HCT116 (cell line): ENCODE measurements around the gene LY86. TPM values are rescaled to one million over a fixed set of nuclear protein-coding genes. Genes with fewer than 3 reads are reported as not detected.

ENCODE experiments used
- ATAC-seq: fragments of 200-7000 bp; cut with Tn5 transposase; 2 replicates; pipeline ENCODE4 v1.9.1; 2020; ENCODE audit warnings: mild to moderate bottlenecking, moderate library complexity
- BruUV-seq: library from RNA; stranded (reverse); fragments of 400-500 nt; replicated peaks from 2 replicates; lab custom pipeline; 2021; lab: Mats Ljungman, UMichigan
- CTCF ChIA-PET: fragments of 300-600 bp; sonication (Branson Sonifier 250); formaldehyde crosslinking; loops from one replicate; lab custom pipeline; 2021; ENCODE audit warnings: antibody characterized with exemption; lab: Charles Lee
- POLR2A ChIA-PET: fragments of 300-600, 350-600 bp; sonication (Branson Sonifier 250); formaldehyde crosslinking; loops from one replicate; lab custom pipeline; 2021; ENCODE audit warnings: antibody characterized with exemption; lab: Charles Lee
- RAD21 ChIA-PET, 2 experiments: fragments of 300-600 bp; sonication (Branson Sonifier 250); formaldehyde crosslinking; loops; one replicate each; lab custom pipeline; 2023; ENCODE audit warnings: low total read pairs in 2 of 2; ENCODE audit not compliant: uncharacterized antibody in 2 of 2, unreplicated experiment in 2 of 2, low non-redundant PET in 1 of 2; lab: Charles Lee
- DNase-seq: peaks from one replicate; pipeline ENCODE4 v3.0.0-alpha.2; 2010; ENCODE audit warnings: low read depth, low spot score
- H2AFZ ChIP-seq: fragments of 200-600 bp; shearing (Covaris generic), sonication (generic); 2 replicates; pipeline ENCODE4 v1.6.1; 2017; ENCODE audit warnings: low read depth, mixed run types, mixed read lengths, antibody characterized with exemption, low read length; ENCODE audit not compliant: poor library complexity, severe bottlenecking
- H3K27ac ChIP-seq: 2 replicates; pipeline ENCODE4 v1.5.1; 2012; ENCODE audit warnings: low read depth, low read length
- H3K27me3 ChIP-seq: fragments of 200-600 bp; sonication (generic); 2 replicates; pipeline ENCODE4 v1.6.1; 2016; ENCODE audit warnings: mixed run types, low read length, mixed read lengths; ENCODE audit not compliant: insufficient read depth
- H3K36me3 ChIP-seq, 2 experiments: fragments of 200-500 bp in 1 of 2; fragments of 200-600 bp in 1 of 2; sonication (Bioruptor generic) in 1 of 2; sonication (generic) in 1 of 2; 2 replicates each; pipeline versions ENCODE4 v1.5.1 to v1.6.1; 2014 to 2016; ENCODE audit warnings: low read length in 2 of 2, inconsistent platforms in 1 of 2, mixed read lengths in 1 of 2, mixed run types in 1 of 2; ENCODE audit not compliant: insufficient read depth in 2 of 2, control insufficient read depth in 1 of 2
- H3K4me1 ChIP-seq, 2 experiments: fragments of 200-600 bp in 1 of 2; sonication (generic) in 1 of 2; 2 replicates each; pipeline versions ENCODE4 v1.5.1 to v1.6.1; 2012 to 2017; ENCODE audit warnings: low read length in 2 of 2, inconsistent platforms in 1 of 2, mild to moderate bottlenecking in 1 of 2, mixed read lengths in 1 of 2, mixed run types in 1 of 2, moderate library complexity in 1 of 2; ENCODE audit not compliant: insufficient read depth in 2 of 2, control insufficient read depth in 1 of 2
- H3K4me2 ChIP-seq: fragments of 200-600 bp; sonication (generic); 2 replicates; pipeline ENCODE4 v1.6.1; 2017; ENCODE audit warnings: mixed run types, low read length, mixed read lengths
- H3K4me3 ChIP-seq, 2 experiments: fragments of 200-600 bp in 1 of 2; sonication (generic) in 1 of 2; replicated peaks in 1 of 2; 2 replicates each; pipeline ENCODE4 v1.5.1; 2011 to 2016; ENCODE audit warnings: low read length in 2 of 2, control low read depth in 1 of 2, low read depth in 1 of 2, mild to moderate bottlenecking in 1 of 2, mixed read lengths in 1 of 2, mixed run types in 1 of 2
- H3K79me2 ChIP-seq: fragments of 200-600 bp; sonication (generic); 2 replicates; pipeline ENCODE4 v1.6.1; 2017; ENCODE audit warnings: mild to moderate bottlenecking, mixed run types, low read length, moderate library complexity, mixed read lengths; ENCODE audit not compliant: insufficient read depth
- H3K9ac ChIP-seq: fragments of 200-600 bp; sonication (generic); 2 replicates; pipeline ENCODE4 v1.6.1; 2016; ENCODE audit warnings: low read length, mixed read lengths
- H3K9me2 ChIP-seq: fragments of 200-600 bp; sonication (generic), shearing (Covaris generic); 2 replicates; pipeline ENCODE4 v1.6.1; 2017; ENCODE audit warnings: mixed run types, mild to moderate bottlenecking, moderate library complexity; ENCODE audit not compliant: insufficient read depth
- H3K9me3 ChIP-seq, 2 experiments: fragments of 200-500 bp in 1 of 2; fragments of 200-600 bp in 1 of 2; sonication (Bioruptor generic) in 1 of 2; sonication (generic) in 1 of 2; 2 replicates each; pipeline ENCODE4 v1.6.1; 2014 to 2017; ENCODE audit warnings: low read length in 2 of 2, mixed read lengths in 2 of 2, inconsistent platforms in 1 of 2, low read depth in 1 of 2, mild to moderate bottlenecking in 1 of 2, mixed run types in 1 of 2, moderate library complexity in 1 of 2; ENCODE audit not compliant: control insufficient read depth in 1 of 2, insufficient read depth in 1 of 2
- H4K20me1 ChIP-seq: fragments of 200-600 bp; sonication (generic), shearing (Covaris generic); 2 replicates; pipeline ENCODE4 v1.6.1; 2017; ENCODE audit warnings: mixed run types, mild to moderate bottlenecking, moderate library complexity; ENCODE audit not compliant: insufficient read depth
- CEBPB ChIP-seq: IDR thresholded peaks from 2 replicates; pipeline ENCODE4 v1.6.1; 2012; ENCODE audit warnings: low read depth
- EGR1 ChIP-seq: IDR thresholded peaks from 2 replicates; pipeline ENCODE4 v1.6.1; 2012; ENCODE audit warnings: low read depth
- EZH2 ChIP-seq: fragments of 200-600 bp; sonication (generic); IDR thresholded peaks from 2 replicates; pipeline ENCODE4 v1.6.1; 2017; ENCODE audit warnings: antibody characterized with exemption, mixed run types
- EZH2phosphoT487 ChIP-seq: fragments of 200-600 bp; IDR thresholded peaks from 2 replicates; pipeline ENCODE4 v1.6.1; 2018; ENCODE audit warnings: antibody characterized with exemption, borderline replicate concordance
- FOSL1 ChIP-seq: IDR thresholded peaks from 2 replicates; pipeline ENCODE4 v1.6.1; 2012; ENCODE audit warnings: low read depth
- JUND ChIP-seq: IDR thresholded peaks from 2 replicates; pipeline ENCODE4 v1.6.1; 2012
- POLR2A ChIP-seq: IDR thresholded peaks from 2 replicates; pipeline ENCODE4 v1.7.0; 2011; ENCODE audit warnings: borderline replicate concordance; ENCODE audit not compliant: insufficient read depth, insufficient read length; ENCODE audit errors: extremely low read depth
- POLR2AphosphoS5 ChIP-seq: IDR thresholded peaks from 2 replicates; pipeline ENCODE4 v1.6.1; 2011; ENCODE audit warnings: mild to moderate bottlenecking, low read depth, low read length, moderate library complexity
- RAD21 ChIP-seq: IDR thresholded peaks from 2 replicates; pipeline ENCODE4 v1.6.1; 2012; ENCODE audit warnings: low read depth, mild to moderate bottlenecking
- SIN3A ChIP-seq: IDR thresholded peaks from 2 replicates; pipeline ENCODE4 v1.6.1; 2012; ENCODE audit warnings: low read depth
- SP1 ChIP-seq: IDR thresholded peaks from 2 replicates; pipeline ENCODE4 v1.6.1; 2012; ENCODE audit warnings: low read depth
- SRF ChIP-seq: IDR thresholded peaks from 2 replicates; pipeline ENCODE4 v1.6.1; 2012; ENCODE audit warnings: low read depth
- TCF7L2 ChIP-seq: IDR thresholded peaks from 2 replicates; pipeline ENCODE4 v1.7.0; 2011; ENCODE audit warnings: borderline replicate concordance, inconsistent platforms; ENCODE audit not compliant: insufficient read depth, insufficient read length; ENCODE audit errors: extremely low read depth
- YY1 ChIP-seq: IDR thresholded peaks from 2 replicates; pipeline ENCODE4 v1.6.1; 2011; ENCODE audit warnings: low read length, low read depth, moderate library complexity, mild to moderate bottlenecking; ENCODE audit not compliant: insufficient replicate concordance; ENCODE audit errors: extremely low read depth
- intact Hi-C: fragments of 100-400 bp; cut with micrococcal nuclease; formaldehyde crosslinking; loops from 2 replicates; pipeline ENCODE4 v1.10.0; 2022
- total RNA-seq: library from RNA; stranded (reverse); gene quantifications from one replicate; pipeline ENCODE4 v1.2.1, GENCODE V29; 2021; ENCODE audit not compliant: unreplicated experiment
- TF ChIP-seq, protein P1 (sequence below): IDR thresholded peaks from 2 replicates; pipeline ENCODE4 v1.6.1; 2011; ENCODE audit warnings: mild to moderate bottlenecking, low read length, moderate library complexity; ENCODE audit not compliant: insufficient replicate concordance; ENCODE audit errors: extremely low read depth
- TF ChIP-seq, protein P2 (sequence below): IDR thresholded peaks from 2 replicates; pipeline ENCODE4 v1.6.1; 2012; ENCODE audit warnings: low read depth
- TF ChIP-seq, protein P3 (sequence below): IDR thresholded peaks from 2 replicates; pipeline ENCODE4 v1.6.1; 2012

Gene LY86
- total RNA-seq, 1 experiment from 2014 or later: not detected

DNA sequence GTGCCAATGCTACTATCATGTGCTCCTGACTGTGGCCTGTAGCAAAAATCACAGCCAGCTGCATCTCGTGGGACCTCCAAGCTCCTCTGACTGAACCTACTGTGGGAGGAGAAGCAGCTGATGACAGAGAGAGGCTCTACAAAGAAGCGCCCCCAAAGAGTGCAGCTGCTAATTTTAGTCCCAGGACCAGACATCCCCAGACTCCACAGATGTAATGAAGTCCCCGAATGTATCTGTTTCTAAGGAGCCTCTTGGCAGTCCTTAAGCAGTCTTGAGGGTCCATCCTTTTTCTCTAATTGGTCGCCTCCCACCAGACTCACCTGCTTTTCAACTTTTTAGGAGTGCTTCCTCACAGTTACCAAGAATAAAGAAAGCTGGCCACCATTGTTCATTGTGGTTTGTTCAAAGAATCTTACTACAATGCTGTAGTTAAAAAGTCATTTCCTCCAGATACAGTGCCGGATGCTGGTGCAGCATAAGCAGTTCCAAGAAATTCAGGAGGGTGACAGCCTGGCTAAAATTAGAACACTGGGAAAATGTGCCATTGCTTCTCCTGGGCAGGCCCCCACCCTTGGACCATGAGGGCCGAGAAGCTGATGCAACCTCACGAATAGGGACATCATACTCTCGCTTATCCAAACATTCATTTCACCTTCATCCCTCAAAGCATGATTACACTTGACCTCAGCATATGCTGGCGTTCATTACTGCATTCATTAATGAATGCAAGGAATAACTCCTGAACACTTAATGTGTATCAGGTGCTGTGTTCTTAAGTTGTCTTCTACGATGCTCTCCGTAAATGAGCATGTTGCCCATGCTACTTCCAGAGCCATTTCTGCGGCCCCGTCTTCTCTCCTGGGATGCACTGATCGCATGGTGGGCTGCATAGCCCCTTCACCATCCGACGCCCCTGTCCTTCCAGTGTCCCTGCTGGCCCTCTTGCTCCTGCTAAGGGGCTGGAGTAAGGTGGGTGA lies 66.4 kb downstream of the LY86 start:
- no peak overlapping the region for H3K27ac ChIP-seq
- POLR2A ChIA-PET: no interaction called here
- TF ChIP-seq, protein P1, sequence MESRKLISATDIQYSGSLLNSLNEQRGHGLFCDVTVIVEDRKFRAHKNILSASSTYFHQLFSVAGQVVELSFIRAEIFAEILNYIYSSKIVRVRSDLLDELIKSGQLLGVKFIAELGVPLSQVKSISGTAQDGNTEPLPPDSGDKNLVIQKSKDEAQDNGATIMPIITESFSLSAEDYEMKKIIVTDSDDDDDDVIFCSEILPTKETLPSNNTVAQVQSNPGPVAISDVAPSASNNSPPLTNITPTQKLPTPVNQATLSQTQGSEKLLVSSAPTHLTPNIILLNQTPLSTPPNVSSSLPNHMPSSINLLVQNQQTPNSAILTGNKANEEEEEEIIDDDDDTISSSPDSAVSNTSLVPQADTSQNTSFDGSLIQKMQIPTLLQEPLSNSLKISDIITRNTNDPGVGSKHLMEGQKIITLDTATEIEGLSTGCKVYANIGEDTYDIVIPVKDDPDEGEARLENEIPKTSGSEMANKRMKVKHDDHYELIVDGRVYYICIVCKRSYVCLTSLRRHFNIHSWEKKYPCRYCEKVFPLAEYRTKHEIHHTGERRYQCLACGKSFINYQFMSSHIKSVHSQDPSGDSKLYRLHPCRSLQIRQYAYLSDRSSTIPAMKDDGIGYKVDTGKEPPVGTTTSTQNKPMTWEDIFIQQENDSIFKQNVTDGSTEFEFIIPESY: no peak
- TF ChIP-seq, protein P2, sequence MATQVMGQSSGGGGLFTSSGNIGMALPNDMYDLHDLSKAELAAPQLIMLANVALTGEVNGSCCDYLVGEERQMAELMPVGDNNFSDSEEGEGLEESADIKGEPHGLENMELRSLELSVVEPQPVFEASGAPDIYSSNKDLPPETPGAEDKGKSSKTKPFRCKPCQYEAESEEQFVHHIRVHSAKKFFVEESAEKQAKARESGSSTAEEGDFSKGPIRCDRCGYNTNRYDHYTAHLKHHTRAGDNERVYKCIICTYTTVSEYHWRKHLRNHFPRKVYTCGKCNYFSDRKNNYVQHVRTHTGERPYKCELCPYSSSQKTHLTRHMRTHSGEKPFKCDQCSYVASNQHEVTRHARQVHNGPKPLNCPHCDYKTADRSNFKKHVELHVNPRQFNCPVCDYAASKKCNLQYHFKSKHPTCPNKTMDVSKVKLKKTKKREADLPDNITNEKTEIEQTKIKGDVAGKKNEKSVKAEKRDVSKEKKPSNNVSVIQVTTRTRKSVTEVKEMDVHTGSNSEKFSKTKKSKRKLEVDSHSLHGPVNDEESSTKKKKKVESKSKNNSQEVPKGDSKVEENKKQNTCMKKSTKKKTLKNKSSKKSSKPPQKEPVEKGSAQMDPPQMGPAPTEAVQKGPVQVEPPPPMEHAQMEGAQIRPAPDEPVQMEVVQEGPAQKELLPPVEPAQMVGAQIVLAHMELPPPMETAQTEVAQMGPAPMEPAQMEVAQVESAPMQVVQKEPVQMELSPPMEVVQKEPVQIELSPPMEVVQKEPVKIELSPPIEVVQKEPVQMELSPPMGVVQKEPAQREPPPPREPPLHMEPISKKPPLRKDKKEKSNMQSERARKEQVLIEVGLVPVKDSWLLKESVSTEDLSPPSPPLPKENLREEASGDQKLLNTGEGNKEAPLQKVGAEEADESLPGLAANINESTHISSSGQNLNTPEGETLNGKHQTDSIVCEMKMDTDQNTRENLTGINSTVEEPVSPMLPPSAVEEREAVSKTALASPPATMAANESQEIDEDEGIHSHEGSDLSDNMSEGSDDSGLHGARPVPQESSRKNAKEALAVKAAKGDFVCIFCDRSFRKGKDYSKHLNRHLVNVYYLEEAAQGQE: no peak
- no peak for TF ChIP-seq FOSL1
- no peak for TF ChIP-seq SIN3A
- no peak for TF ChIP-seq RAD21
- TF ChIP-seq EZH2: no peak
- TF ChIP-seq EZH2phosphoT487: no peak
- no peak for TF ChIP-seq SP1
- no peak for TF ChIP-seq EGR1
- no peak for TF ChIP-seq POLR2AphosphoS5
- no peak for TF ChIP-seq TCF7L2
- no peak for TF ChIP-seq JUND
- TF ChIP-seq CEBPB: no peak
- no peak for TF ChIP-seq SRF
- TF ChIP-seq, protein P3, sequence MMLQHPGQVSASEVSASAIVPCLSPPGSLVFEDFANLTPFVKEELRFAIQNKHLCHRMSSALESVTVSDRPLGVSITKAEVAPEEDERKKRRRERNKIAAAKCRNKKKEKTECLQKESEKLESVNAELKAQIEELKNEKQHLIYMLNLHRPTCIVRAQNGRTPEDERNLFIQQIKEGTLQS: no peak
- TF ChIP-seq POLR2A: no peak
- no peak for TF ChIP-seq YY1
- no peaks in the 10 kb centered on the region for H3K79me2 ChIP-seq
- no peaks in the 10 kb centered on the region for H3K36me3 ChIP-seq
- H3K4me2 ChIP-seq: no peak overlapping the region
- H3K9me2 ChIP-seq: no peaks in the 10 kb centered on the region
- H3K4me3 ChIP-seq: no peak overlapping the region
- H3K9ac ChIP-seq: no peak overlapping the region
- intact Hi-C loops: no loop called here
- no peak for DNase-seq
- RAD21 ChIA-PET: no interaction called here
- CTCF ChIA-PET: no interaction called here
- no peaks in the 10 kb centered on the region for H3K9me3 ChIP-seq
- H4K20me1 ChIP-seq: no peaks in the 10 kb centered on the region
- H2AFZ ChIP-seq: no peak overlapping the region
- peaks cover 3% of the 10 kb centered on the region; the same call in 1 of the 2 replicates for H3K27me3 ChIP-seq
- H3K4me1 ChIP-seq: no peaks in the 10 kb centered on the region
- no peak for ATAC-seq
- no TSS peak for BruUV-seq
